B cell (primary cell): ENCODE data around the gene ADAMTS5. TPM values are rescaled to one million over a fixed set of nuclear protein-coding genes. Genes with fewer than 3 reads are reported as not detected.

ENCODE experiments used
- ATAC-seq: fragments of 200-7000 bp; cut with Tn5 transposase; one replicate; pipeline ENCODE4 v1.10.0; 2021; ENCODE audit warnings: low read depth, mild to moderate bottlenecking, moderate number of reproducible peaks, moderate library complexity
- CTCF ChIA-PET: fragments of 350-600 bp; sonication (Branson Sonifier 250); formaldehyde crosslinking; loops from one replicate; lab custom pipeline; 2021; ENCODE audit warnings: antibody characterized with exemption, inconsistent platforms; lab: Charles Lee
- POLR2A ChIA-PET: fragments of 350-600 bp; sonication (Branson Sonifier 250); formaldehyde crosslinking; loops from one replicate; lab custom pipeline; 2021; ENCODE audit warnings: antibody characterized with exemption; lab: Charles Lee
- DNase-seq: peaks from one replicate; pipeline ENCODE4 v3.0.0; 2013
- H2AFZ ChIP-seq: 2 replicates; pipeline ENCODE4 v1.6.1; 2012; ENCODE audit warnings: mild to moderate bottlenecking, low read depth, low read length; ENCODE audit not compliant: insufficient read depth, poor library complexity, severe bottlenecking
- H3K27ac ChIP-seq, 2 donors: 1 replicate in 1 of 2; 2 replicates in 1 of 2; pipeline ENCODE4 v1.5.1; 2012 to 2013; ENCODE audit warnings: low read length in 2 of 2, mild to moderate bottlenecking in 2 of 2, moderate library complexity in 1 of 2
- H3K27me3 ChIP-seq, 4 experiments: fragments of 200-600 bp in 1 of 4; sonication (generic) in 1 of 4; replicated peaks in 1 of 4; 1 replicate in 2 of 4; 2 replicates in 2 of 4; pipeline versions ENCODE4 v1.6.1 to v1.7.0; 2013 to 2016; ENCODE audit warnings: low read length in 3 of 4, mild to moderate bottlenecking in 2 of 4, mixed read lengths in 1 of 4, moderate library complexity in 1 of 4; ENCODE audit not compliant: insufficient read depth in 4 of 4, control insufficient read depth in 3 of 4; ENCODE audit errors: control extremely low read depth in 1 of 4
- H3K36me3 ChIP-seq, 2 experiments: replicated peaks in 1 of 2; 1 replicate in 1 of 2; 2 replicates in 1 of 2; pipeline versions ENCODE4 v1.6.1 to v1.7.1; 2013; ENCODE audit warnings: low read length in 1 of 2; ENCODE audit not compliant: insufficient read depth in 2 of 2, control insufficient read depth in 1 of 2; ENCODE audit errors: control extremely low read depth in 1 of 2, extremely low read depth in 1 of 2
- H3K4me1 ChIP-seq, 2 donors: fragments of 200-600 bp in 1 of 2; sonication (generic) in 1 of 2; 1 replicate in 1 of 2; 2 replicates in 1 of 2; pipeline versions ENCODE4 v1.5.1 to v1.6.1; 2013 to 2017; ENCODE audit warnings: low read length in 2 of 2; ENCODE audit not compliant: control insufficient read depth in 2 of 2, insufficient read depth in 2 of 2
- H3K4me2 ChIP-seq: replicated peaks from 2 replicates; pipeline ENCODE3; 2012; ENCODE audit warnings: mild to moderate bottlenecking, low read depth, low read length; ENCODE audit not compliant: poor library complexity, severe bottlenecking
- H3K4me3 ChIP-seq, 5 experiments: fragments of 200-600 bp in 1 of 5; sonication (generic) in 1 of 5; 1 replicate in 3 of 5; 2 replicates in 2 of 5; pipeline versions ENCODE4 v1.5.1 to v1.7.0; 2011 to 2016; ENCODE audit warnings: low read length in 4 of 5, mild to moderate bottlenecking in 4 of 5, low read depth in 2 of 5, control low read depth in 1 of 5, moderate library complexity in 1 of 5; ENCODE audit not compliant: insufficient read depth in 1 of 5; ENCODE audit errors: control extremely low read depth in 1 of 5, extremely low read depth in 1 of 5
- H3K79me2 ChIP-seq: fragments of 200-600 bp; sonication (generic); one replicate; pipeline ENCODE4 v1.6.0; 2016; ENCODE audit warnings: low read length; ENCODE audit not compliant: control insufficient read depth, insufficient read depth
- H3K9ac ChIP-seq: fragments of 200-600 bp; sonication (generic); 2 replicates; pipeline ENCODE4 v1.6.1; 2017; ENCODE audit warnings: mild to moderate bottlenecking, low read length, moderate library complexity
- H3K9me3 ChIP-seq, 3 donors: one replicate each; pipeline versions ENCODE4 v1.6.1 to v1.7.1; 2013; ENCODE audit warnings: low read length in 2 of 3; ENCODE audit not compliant: control insufficient read depth in 2 of 3, insufficient read depth in 1 of 3; ENCODE audit errors: control extremely low read depth in 1 of 3
- H4K20me1 ChIP-seq: 2 replicates; pipeline ENCODE4 v1.6.0; 2012; ENCODE audit warnings: mild to moderate bottlenecking, low read length; ENCODE audit not compliant: insufficient read depth, control insufficient read depth, poor library complexity, severe bottlenecking
- H3K27ac Mint-ChIP-seq: one replicate; pipeline ENCODE4 v1.8.0; 2021; ENCODE audit warnings: mixed read lengths
- H3K27me3 Mint-ChIP-seq: one replicate; pipeline ENCODE4 v1.8.0; 2021; ENCODE audit warnings: mixed read lengths
- H3K4me1 Mint-ChIP-seq: one replicate; pipeline ENCODE4 v1.8.0; 2021; ENCODE audit warnings: mixed read lengths
- H3K4me3 Mint-ChIP-seq: one replicate; pipeline ENCODE4 v1.8.0; 2021; ENCODE audit warnings: mixed read lengths
- H3K9me3 Mint-ChIP-seq: one replicate; pipeline ENCODE4 v1.8.0; 2022; ENCODE audit warnings: mixed read lengths; ENCODE audit not compliant: insufficient read depth
- EZH2 ChIP-seq: IDR thresholded peaks from 2 replicates; pipeline ENCODE4 v1.6.1; 2012; ENCODE audit warnings: borderline replicate concordance, low read depth, mild to moderate bottlenecking, moderate library complexity, low read length; ENCODE audit not compliant: insufficient read depth, poor library complexity, severe bottlenecking
- WGBS: methylation state at CpG from one replicate; pipeline ENCODE4 v1.1.5; 2013; ENCODE audit warnings: missing lambda C conversion rate; ENCODE audit not compliant: insufficient coverage; 5-methylcytosine and 5-hydroxymethylcytosine counted together
- intact Hi-C: fragments of 100-400 bp; cut with micrococcal nuclease; formaldehyde crosslinking; loops from one replicate; pipeline ENCODE4 v1.10.0; 2022
- polyA plus RNA-seq: library from polyadenylated mRNA; depleted of rRNA; stranded (reverse); fragments of >200 nt; gene quantifications from 2 replicates; pipeline ENCODE4 v1.2.3, GENCODE V29; 2012
- total RNA-seq, 2 donors: library from RNA; stranded (reverse); fragments of 120-200 nt in 1 of 2; gene quantifications; 1 replicate in 1 of 2; 2 replicates in 1 of 2; pipeline versions ENCODE4 v1.2.3 to v1.2.4, GENCODE V29; 2013 to 2022
- TF ChIP-seq, protein P1 (sequence below): fragments of 200-600 bp; IDR thresholded peaks from one replicate; pipeline ENCODE4 v1.8.0; 2022; ENCODE audit warnings: antibody characterized with exemption, mild to moderate bottlenecking

Gene ADAMTS5
- total and polyA plus RNA-seq, 2 donors (not counting 1 experiment from before 2014, with no cell fraction given) = 0.01 TPM; not detected in 1

DNA sequence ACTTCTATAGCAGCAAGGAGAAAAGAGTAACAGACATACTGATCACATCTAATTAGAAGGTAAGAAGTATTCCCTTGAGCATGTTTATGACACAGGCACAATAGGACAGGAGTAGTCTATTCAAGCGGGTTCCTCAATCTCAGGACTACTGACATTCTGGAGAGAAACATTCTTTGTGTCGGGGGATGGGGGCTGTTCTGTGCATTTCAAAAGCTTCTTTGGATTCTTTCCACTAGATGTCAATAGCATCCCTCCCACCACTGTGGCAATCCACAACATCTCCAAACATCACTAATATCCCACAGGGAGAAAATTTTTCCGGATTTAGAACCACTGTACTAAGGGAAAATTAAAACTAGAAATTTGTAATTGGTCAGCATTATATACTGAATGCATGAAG is 56.9 kb downstream of the ADAMTS5 start:
- H3K27me3 ChIP-seq = no peaks in the 10 kb centered on the region
- H3K36me3 ChIP-seq = no peaks in the 10 kb centered on the region
- ChIA-PET POLR2A (no interaction called here), CTCF (no interaction called here)
- H3K79me2 ChIP-seq = no peaks in the 10 kb centered on the region
- H4K20me1 ChIP-seq = no peaks in the 10 kb centered on the region
- DNase-seq (no peak), ATAC-seq (no peak)
- H3K27ac ChIP-seq = no peak overlapping the region
- H3K4me1 ChIP-seq = no peaks in the 10 kb centered on the region
- H3K9me3 ChIP-seq = peaks cover 0 to 1% (median 0%) of the 10 kb centered on the region in 3 donors
- TF ChIP-seq EZH2 = no peak
- TF ChIP-seq, protein P1, sequence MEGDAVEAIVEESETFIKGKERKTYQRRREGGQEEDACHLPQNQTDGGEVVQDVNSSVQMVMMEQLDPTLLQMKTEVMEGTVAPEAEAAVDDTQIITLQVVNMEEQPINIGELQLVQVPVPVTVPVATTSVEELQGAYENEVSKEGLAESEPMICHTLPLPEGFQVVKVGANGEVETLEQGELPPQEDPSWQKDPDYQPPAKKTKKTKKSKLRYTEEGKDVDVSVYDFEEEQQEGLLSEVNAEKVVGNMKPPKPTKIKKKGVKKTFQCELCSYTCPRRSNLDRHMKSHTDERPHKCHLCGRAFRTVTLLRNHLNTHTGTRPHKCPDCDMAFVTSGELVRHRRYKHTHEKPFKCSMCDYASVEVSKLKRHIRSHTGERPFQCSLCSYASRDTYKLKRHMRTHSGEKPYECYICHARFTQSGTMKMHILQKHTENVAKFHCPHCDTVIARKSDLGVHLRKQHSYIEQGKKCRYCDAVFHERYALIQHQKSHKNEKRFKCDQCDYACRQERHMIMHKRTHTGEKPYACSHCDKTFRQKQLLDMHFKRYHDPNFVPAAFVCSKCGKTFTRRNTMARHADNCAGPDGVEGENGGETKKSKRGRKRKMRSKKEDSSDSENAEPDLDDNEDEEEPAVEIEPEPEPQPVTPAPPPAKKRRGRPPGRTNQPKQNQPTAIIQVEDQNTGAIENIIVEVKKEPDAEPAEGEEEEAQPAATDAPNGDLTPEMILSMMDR = no peak
- WGBS = no CpG with 5 or more reads among the region's 3 CpGs
- Mint-ChIP-seq H3K27ac (no peak overlapping the region), H3K4me3 (no peak overlapping the region), H3K27me3 (no peaks in the 10 kb centered on the region), H3K4me1 (no peaks in the 10 kb centered on the region), H3K9me3 (no peaks in the 10 kb centered on the region)
- H3K4me2 ChIP-seq = no peak overlapping the region
- no peak overlapping the region for H3K4me3 ChIP-seq
- intact Hi-C loops = no loop called here
- no peak overlapping the region for H2AFZ ChIP-seq
- no peak overlapping the region for H3K9ac ChIP-seq

GRCh38 chr21:26900980-26901379 is 65.9 kb downstream of the ADAMTS5 start:
- H3K27me3 Mint-ChIP-seq = no peaks in the 10 kb centered on the region
- CTCF ChIA-PET = no interaction called here
- no peak overlapping the region for H3K4me3 Mint-ChIP-seq
- TF ChIP-seq EZH2 = no peak
- TF ChIP-seq, protein P1 = no peak
- ATAC-seq = no peak
- no peak overlapping the region for H3K27ac Mint-ChIP-seq
- H3K4me1 Mint-ChIP-seq = no peaks in the 10 kb centered on the region
- H3K4me2 ChIP-seq = no peak overlapping the region
- no peaks in the 10 kb centered on the region for H3K79me2 ChIP-seq
- H3K4me1 ChIP-seq = no peaks in the 10 kb centered on the region
- no peaks in the 10 kb centered on the region for H4K20me1 ChIP-seq
- H2AFZ ChIP-seq = no peak overlapping the region
- no peak overlapping the region for H3K9ac ChIP-seq
- POLR2A ChIA-PET = no interaction called here
- H3K4me3 ChIP-seq = no peak overlapping the region
- 90% methylated on average over 3 of the region's 4 CpGs for WGBS
- no peaks in the 10 kb centered on the region for H3K36me3 ChIP-seq
- H3K9me3 Mint-ChIP-seq = no peaks in the 10 kb centered on the region
- DNase-seq = no peak
- no peaks in the 10 kb centered on the region for H3K9me3 ChIP-seq
- intact Hi-C loops = no loop called here
- H3K27me3 ChIP-seq = no peaks in the 10 kb centered on the region
- H3K27ac ChIP-seq = no peak overlapping the region
